Smooth muscle cell of the umbilical artery (primary cell): Measurements from ENCODE around the gene CCDC137. TPM values are rescaled to one million over a fixed set of nuclear protein-coding genes. Genes with fewer than 3 reads are reported as not detected.

Source experiments
- total RNA-seq: library from RNA; depleted of rRNA; stranded (reverse); fragments of >200 nt; gene quantifications from 2 replicates; pipeline ENCODE4 v1.2.3, GENCODE V29; 2014

CCDC137 gene
- total RNA-seq, result 5.3 and 11.0 TPM in 2 replicates

GRCh38 chr17:81666342-81667191 lies at the start of gene CCDC137, which contains the start of gene OXLD1:
TSS of gene CCDC137 (plus strand) at chr17:81666737. CDS start at chr17:81666767, 30 bp downstream.
TSS of gene OXLD1 (minus strand) at chr17:81666605. CDS start at chr17:81666577, 28 bp downstream.

GRCh38 chr17:81636505-81637288 lies 29.8 kb upstream of the CCDC137 start, which contains the start of the genes NPLOC4 and TSPAN10:
TSS of gene NPLOC4 (minus strand) at chr17:81637112. CDS start at chr17:81636930, 182 bp downstream.
TSS of gene TSPAN10 (plus strand) at chr17:81637196. CDS start at chr17:81642413, 5,217 bp downstream.

GRCh38 chr17:81656118-81656743 lies 10.3 kb upstream of the CCDC137 start, which contains the start of gene PDE6G:
TSS of gene PDE6G (minus strand) at chr17:81656542. CDS start at chr17:81653305, 3,237 bp downstream.

GRCh38 chr17:81683584-81684441 lies 17.3 kb downstream of the CCDC137 start, which contains the start of the genes ARL16 and HGS:
TSS of gene ARL16 (minus strand) at chr17:81683797. CDS start at chr17:81683753, 44 bp downstream.
TSS of gene HGS (plus strand) at chr17:81684011. CDS start at chr17:81684067, 56 bp downstream.

GRCh38 chr17:81702934-81703746 lies 36.6 kb downstream of the CCDC137 start, which contains the start of gene MRPL12:
TSS of gene MRPL12 (plus strand) at chr17:81703367. CDS start at chr17:81703502, 135 bp downstream.

GRCh38 chr17:81711814-81712467 lies 45.4 kb downstream of the CCDC137 start, which contains the start of gene SLC25A10:
TSS of gene SLC25A10 (plus strand) at chr17:81712284. CDS start at chr17:81712427, 143 bp downstream.

Other genes with a start within 250 kb of the CCDC137 start
- 6,408 and 8,170 TPM in 2 replicates for gene ACTG1, start 153.9 kb upstream of the CCDC137 start, total RNA-seq
- 1.2 and 2.7 TPM in 2 replicates for gene FSCN2, start 138.4 kb upstream of the CCDC137 start, total RNA-seq
- 14.6 and 27.2 TPM in 2 replicates for gene FAAP100, start 114.4 kb upstream of the CCDC137 start, total RNA-seq
- gene NPLOC4, start 29.6 kb upstream of the CCDC137 start, total RNA-seq, result 94.1 and 131 TPM in 2 replicates
- 2.1 and 3.6 TPM in 2 replicates for gene TSPAN10, start 29.5 kb upstream of the CCDC137 start, total RNA-seq
- gene PDE6G, start 10.2 kb upstream of the CCDC137 start, total RNA-seq, result not detected in 2 replicates
- 18.4 and 37.1 TPM in 2 replicates for gene OXLD1, start 132 bp upstream of the CCDC137 start, total RNA-seq
- gene ARL16, start 17.1 kb downstream of the CCDC137 start, total RNA-seq, result 17.8 and 19.4 TPM in 2 replicates
- gene HGS, start 17.3 kb downstream of the CCDC137 start, total RNA-seq, result 73.6 and 138 TPM in 2 replicates
- gene MRPL12, start 36.6 kb downstream of the CCDC137 start, total RNA-seq, result 4.2 and 7.8 TPM in 2 replicates
- gene SLC25A10, start 45.5 kb downstream of the CCDC137 start, total RNA-seq, result 8.0 and 10.5 TPM in 2 replicates
- gene GCGR, start 137.4 kb downstream of the CCDC137 start, total RNA-seq, result not detected in 2 replicates
- 82.5 and 97.7 TPM in 2 replicates for gene MCRIP1, start 166.6 kb downstream of the CCDC137 start, total RNA-seq
- 0.09 TPM in 1 of 2 replicates, not detected in the other for gene PPP1R27, start 168.3 kb downstream of the CCDC137 start, total RNA-seq
- 2,852 and 4,180 TPM in 2 replicates for gene P4HB, start 193.8 kb downstream of the CCDC137 start, total RNA-seq
- 120 and 379 TPM in 2 replicates for gene ARHGDIA, start 204.6 kb downstream of the CCDC137 start, total RNA-seq
- 76.3 and 110 TPM in 2 replicates for gene ALYREF, start 224.8 kb downstream of the CCDC137 start, total RNA-seq
- gene ANAPC11, start 225.0 kb downstream of the CCDC137 start, total RNA-seq, result 84.9 and 198 TPM in 2 replicates
- 0.51 and 1.5 TPM in 2 replicates for gene NPB, start 235.5 kb downstream of the CCDC137 start, total RNA-seq
- gene PCYT2, start 244.7 kb downstream of the CCDC137 start, total RNA-seq, result 50.5 and 52.1 TPM in 2 replicates